A549 (cell line): Measurements from ENCODE around the gene SATB2. TPM values are rescaled to one million over a fixed set of nuclear protein-coding genes. Genes with fewer than 3 reads are reported as not detected.

ENCODE experiments used
- ATAC-seq, 2 experiments: fragments of 200-7000 bp in 1 of 2; fragments of >200 bp in 1 of 2; cut with Nextera tagmentation in 1 of 2; cut with Tn5 transposase in 1 of 2; 3 replicates each; pipeline versions ENCODE4 v1.8.0 to v1.9.1; 2018 to 2020; ENCODE audit warnings: mild to moderate bottlenecking in 1 of 2, moderate library complexity in 1 of 2
- CTCF ChIA-PET: fragments of 300-600 bp; sonication (Branson Sonifier 250); formaldehyde crosslinking; extraction: SDS; loops from one replicate; lab custom pipeline; 2021; ENCODE audit warnings: antibody characterized with exemption, inconsistent platforms; lab: Yijun Ruan, JAX
- POLR2A ChIA-PET: fragments of 350-600 bp; formaldehyde crosslinking; extraction: SDS; loops from one replicate; lab custom pipeline; 2021; ENCODE audit warnings: antibody characterized with exemption, inconsistent platforms; lab: Yijun Ruan, JAX
- DNase-seq, 2 experiments: peaks; one replicate each; pipeline versions ENCODE4 v3.0.0 to v3.0.0-alpha.2; 2011 to 2016; ENCODE audit warnings: low read depth in 1 of 2, low spot score in 1 of 2
- FAIRE-seq: peaks from 2 replicates; lab custom pipeline; 2011; peaks lifted over from hg19 to GRCh38; lab: Jason Lieb, UNC
- H3K27ac ChIP-seq, 2 experiments: fragments of >200 bp; sonication (Bioruptor Twin); formaldehyde crosslinking; 3 replicates each; pipeline ENCODE4 v1.5.1; 2016 to 2017
- H3K4me1 ChIP-seq: fragments of >200 bp; sonication (Bioruptor Twin); formaldehyde crosslinking; 3 replicates; pipeline ENCODE4 v1.6.1; 2016
- H3K4me2 ChIP-seq: fragments of >200 bp; sonication (Bioruptor Twin); formaldehyde crosslinking; 3 replicates; pipeline ENCODE4 v1.6.1; 2016
- H3K4me3 ChIP-seq: fragments of >200 bp; sonication (Bioruptor Twin); formaldehyde crosslinking; 3 replicates; pipeline ENCODE4 v1.5.1; 2016
- H3K9me3 ChIP-seq: fragments of >200 bp; sonication (Bioruptor Twin); formaldehyde crosslinking; 3 replicates; pipeline ENCODE4 v1.6.1; 2016
- BHLHE40 ChIP-seq: IDR thresholded peaks from 2 replicates; pipeline ENCODE4 v1.6.1; 2012; ENCODE audit warnings: low read depth, low read length, inconsistent platforms
- CEBPB ChIP-seq, 2 experiments: fragments of >200 bp in 1 of 2; sonication (Bioruptor Twin) in 1 of 2; formaldehyde crosslinking in 1 of 2; IDR thresholded peaks; 2 replicates each; pipeline ENCODE4 v1.6.1; 2012 to 2016
- CHD4 ChIP-seq: fragments of 200-600 bp; sonication (generic); IDR thresholded peaks from 2 replicates; pipeline ENCODE4 v1.6.1; 2016; ENCODE audit warnings: antibody characterized with exemption, mild to moderate bottlenecking, borderline replicate concordance
- ESRRA ChIP-seq: fragments of 150-350 bp; IDR thresholded peaks from 2 replicates; pipeline ENCODE4 v1.6.1; 2014; ENCODE audit warnings: mild to moderate bottlenecking, low read length, borderline replicate concordance
- FOXS1 ChIP-seq: fragments of 250-450 bp; sonication (Bioruptor Pico); IDR thresholded peaks from 2 replicates; pipeline ENCODE4 v1.5.0; 2020; ENCODE audit warnings: mild to moderate bottlenecking, moderate library complexity
- GATA3 ChIP-seq: IDR thresholded peaks from 2 replicates; pipeline ENCODE4 v1.6.1; 2012; ENCODE audit warnings: borderline replicate concordance
- HOXB13 ChIP-seq: fragments of 250-450 bp; sonication (Bioruptor Pico); IDR thresholded peaks from 2 replicates; pipeline ENCODE4 v1.5.0; 2020; ENCODE audit warnings: low read depth, mild to moderate bottlenecking, moderate library complexity
- JUN ChIP-seq, 2 experiments: fragments of >200 bp; sonication (Bioruptor Twin); formaldehyde crosslinking; IDR thresholded peaks; 2 replicates in 1 of 2; 3 replicates in 1 of 2; pipeline ENCODE4 v1.6.1; 2016 to 2017
- KDM5A ChIP-seq: fragments of 200-600 bp; sonication (generic); IDR thresholded peaks from 2 replicates; pipeline ENCODE4 v1.6.1; 2016; ENCODE audit warnings: antibody characterized with exemption, mild to moderate bottlenecking
- NFE2L2 ChIP-seq: fragments of 150-350 bp; conservative IDR thresholded peaks from 2 replicates; pipeline ENCODE4 v1.6.1; 2014; ENCODE audit warnings: low read length
- NPAS2 ChIP-seq: fragments of 250-450 bp; sonication (Bioruptor Pico); IDR thresholded peaks from 2 replicates; pipeline ENCODE4 v1.8.0; 2022; ENCODE audit warnings: mild to moderate bottlenecking, moderate library complexity, borderline replicate concordance
- POLR2A ChIP-seq: IDR thresholded peaks from 2 replicates; pipeline ENCODE4 v1.6.1; 2012; ENCODE audit warnings: mild to moderate bottlenecking, low read length
- RARB ChIP-seq: fragments of 250-450 bp; sonication (Bioruptor Pico); IDR thresholded peaks from 2 replicates; pipeline ENCODE4 v1.8.0; 2021; ENCODE audit warnings: mild to moderate bottlenecking, moderate library complexity
- RNF2 ChIP-seq: fragments of 200-600 bp; sonication (generic); IDR thresholded peaks from 2 replicates; pipeline ENCODE4 v1.6.1; 2016; ENCODE audit warnings: low read depth, mild to moderate bottlenecking, antibody characterized with exemption, moderate library complexity, borderline replicate concordance
- TP53 ChIP-seq: fragments of 250-450 bp; sonication (Bioruptor Pico); IDR thresholded peaks from 2 replicates; pipeline ENCODE4 v1.5.0; 2021; ENCODE audit warnings: mild to moderate bottlenecking, moderate library complexity
- WGBS: methylation state at CpG from one replicate; pipeline ENCODE4 v1.1.6; 2017; ENCODE audit errors: missing lambda C conversion rate; 5-methylcytosine and 5-hydroxymethylcytosine counted together
- polyA plus RNA-seq, 4 experiments: library from polyadenylated mRNA; depleted of rRNA in 3 of 4; stranded (reverse); fragments of >200 nt; fragmentation: RNase III in 1 of 4; extraction: RNeasy Plus Mini Kit Qiagen cat#74134 plus additional on column Dnase treatment in 1 of 4; gene quantifications; 2 replicates in 3 of 4; 3 replicates in 1 of 4; pipeline ENCODE4 v1.2.3, GENCODE V29; 2011 to 2017
- TF ChIP-seq, protein P1 (sequence below): fragments of 250-450 bp; sonication (Bioruptor Pico); IDR thresholded peaks from 2 replicates; pipeline ENCODE4 v1.5.0; 2020; ENCODE audit warnings: low read depth, mild to moderate bottlenecking, moderate library complexity
- TF ChIP-seq, protein P2 (sequence below): fragments of 250-450 bp; sonication (Bioruptor Pico); IDR thresholded peaks from 2 replicates; pipeline ENCODE4 v1.5.0; 2021; ENCODE audit warnings: mild to moderate bottlenecking, moderate library complexity, borderline replicate concordance
- TF ChIP-seq, protein P3 (sequence below): fragments of 200-600 bp; sonication (generic); IDR thresholded peaks from 2 replicates; pipeline ENCODE4 v1.6.1; 2016; ENCODE audit warnings: antibody characterized with exemption, mild to moderate bottlenecking, moderate library complexity
- TF ChIP-seq, protein P4 (sequence below): fragments of >200 bp; sonication (Bioruptor Twin); formaldehyde crosslinking; IDR thresholded peaks from 2 replicates; pipeline ENCODE4 v1.6.1; 2016
- TF ChIP-seq, protein P5 (sequence below): fragments of >200 bp; sonication (Bioruptor Twin); formaldehyde crosslinking; IDR thresholded peaks from 3 replicates; pipeline ENCODE4 v1.5.1; 2016

SATB2 gene
- polyA plus RNA-seq, 2 of the 4 experiments (the other 2 are of a cell fraction) = 1.9 to 3.4 TPM

DNA sequence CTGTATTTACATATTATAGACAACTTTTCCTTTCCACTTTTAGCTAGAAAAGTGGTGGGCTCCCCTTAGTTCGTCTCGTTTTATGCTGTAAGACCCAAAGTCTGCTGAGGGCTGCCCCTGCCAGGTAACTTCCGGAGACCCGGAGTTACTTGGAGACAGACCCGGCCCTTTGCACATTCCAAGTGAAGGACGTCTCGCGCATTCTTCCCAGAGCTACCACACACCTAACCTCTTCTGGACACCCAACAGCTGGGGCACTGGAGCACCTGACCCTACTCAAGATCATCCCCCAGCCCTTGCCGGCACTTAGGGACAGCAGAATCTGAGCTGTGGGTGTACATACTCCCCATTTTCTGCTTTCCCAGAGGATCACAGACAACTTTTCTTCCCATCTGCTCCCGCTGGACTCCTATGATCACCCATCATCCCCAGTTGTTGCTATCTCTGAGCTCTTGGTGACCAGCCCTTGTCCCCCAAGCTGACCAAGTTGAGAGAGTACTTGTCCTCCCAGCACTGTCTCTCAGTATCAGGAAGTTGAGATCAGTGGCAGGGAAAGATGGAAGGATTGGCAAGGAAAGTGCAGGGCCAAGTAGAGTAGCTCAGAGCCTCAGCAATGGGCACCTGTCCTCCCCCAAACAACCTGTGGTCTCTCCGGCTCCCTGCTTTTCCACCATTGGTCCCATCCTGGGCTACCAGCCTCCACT, 8.4 kb upstream of the SATB2 start (continued):
- TF ChIP-seq, protein P1, sequence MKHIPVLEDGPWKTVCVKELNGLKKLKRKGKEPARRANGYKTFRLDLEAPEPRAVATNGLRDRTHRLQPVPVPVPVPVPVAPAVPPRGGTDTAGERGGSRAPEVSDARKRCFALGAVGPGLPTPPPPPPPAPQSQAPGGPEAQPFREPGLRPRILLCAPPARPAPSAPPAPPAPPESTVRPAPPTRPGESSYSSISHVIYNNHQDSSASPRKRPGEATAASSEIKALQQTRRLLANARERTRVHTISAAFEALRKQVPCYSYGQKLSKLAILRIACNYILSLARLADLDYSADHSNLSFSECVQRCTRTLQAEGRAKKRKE (CRISPR knock-in tag) = no peak
- TF ChIP-seq RNF2 (no peak), CHD4 (no peak), POLR2A (no peak), KDM5A (no peak), HOXB13 (no peak), JUN (IDR thresholded peaks at IDR 0.05) (no peak)
- TF ChIP-seq, protein P2, sequence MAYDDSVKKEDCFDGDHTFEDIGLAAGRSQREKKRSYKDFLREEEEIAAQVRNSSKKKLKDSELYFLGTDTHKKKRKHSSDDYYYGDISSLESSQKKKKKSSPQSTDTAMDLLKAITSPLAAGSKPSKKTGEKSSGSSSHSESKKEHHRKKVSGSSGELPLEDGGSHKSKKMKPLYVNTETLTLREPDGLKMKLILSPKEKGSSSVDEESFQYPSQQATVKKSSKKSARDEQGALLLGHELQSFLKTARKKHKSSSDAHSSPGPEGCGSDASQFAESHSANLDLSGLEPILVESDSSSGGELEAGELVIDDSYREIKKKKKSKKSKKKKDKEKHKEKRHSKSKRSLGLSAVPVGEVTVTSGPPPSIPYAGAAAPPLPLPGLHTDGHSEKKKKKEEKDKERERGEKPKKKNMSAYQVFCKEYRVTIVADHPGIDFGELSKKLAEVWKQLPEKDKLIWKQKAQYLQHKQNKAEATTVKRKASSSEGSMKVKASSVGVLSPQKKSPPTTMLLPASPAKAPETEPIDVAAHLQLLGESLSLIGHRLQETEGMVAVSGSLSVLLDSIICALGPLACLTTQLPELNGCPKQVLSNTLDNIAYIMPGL (CRISPR knock-in tag) = no peak
- TF ChIP-seq, all 56 proteins: peak for 0

DNA sequence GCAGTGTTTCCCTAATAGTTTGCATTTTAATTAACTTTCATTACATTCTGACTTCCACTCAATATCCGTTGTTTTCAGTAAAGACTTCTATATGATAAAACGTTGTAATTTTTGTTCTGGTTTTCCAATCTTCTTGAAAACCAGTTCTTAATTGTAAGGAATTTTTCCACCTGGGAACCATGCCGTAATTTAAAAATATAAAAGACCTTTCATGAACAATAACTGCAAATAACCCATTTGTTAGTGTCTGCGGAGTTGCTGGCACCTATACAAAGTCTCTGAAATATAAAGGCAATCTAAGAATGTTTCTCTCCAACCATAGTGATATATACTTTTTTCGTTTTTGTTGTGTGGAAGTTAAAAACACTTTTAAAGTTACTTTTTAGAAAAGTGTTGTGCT, 7.7 kb upstream of the SATB2 start:
- FAIRE-seq = no peak
- H3K4me2 ChIP-seq = no peak overlapping the region
- DNase-seq = no peak
- TF ChIP-seq, protein P3, sequence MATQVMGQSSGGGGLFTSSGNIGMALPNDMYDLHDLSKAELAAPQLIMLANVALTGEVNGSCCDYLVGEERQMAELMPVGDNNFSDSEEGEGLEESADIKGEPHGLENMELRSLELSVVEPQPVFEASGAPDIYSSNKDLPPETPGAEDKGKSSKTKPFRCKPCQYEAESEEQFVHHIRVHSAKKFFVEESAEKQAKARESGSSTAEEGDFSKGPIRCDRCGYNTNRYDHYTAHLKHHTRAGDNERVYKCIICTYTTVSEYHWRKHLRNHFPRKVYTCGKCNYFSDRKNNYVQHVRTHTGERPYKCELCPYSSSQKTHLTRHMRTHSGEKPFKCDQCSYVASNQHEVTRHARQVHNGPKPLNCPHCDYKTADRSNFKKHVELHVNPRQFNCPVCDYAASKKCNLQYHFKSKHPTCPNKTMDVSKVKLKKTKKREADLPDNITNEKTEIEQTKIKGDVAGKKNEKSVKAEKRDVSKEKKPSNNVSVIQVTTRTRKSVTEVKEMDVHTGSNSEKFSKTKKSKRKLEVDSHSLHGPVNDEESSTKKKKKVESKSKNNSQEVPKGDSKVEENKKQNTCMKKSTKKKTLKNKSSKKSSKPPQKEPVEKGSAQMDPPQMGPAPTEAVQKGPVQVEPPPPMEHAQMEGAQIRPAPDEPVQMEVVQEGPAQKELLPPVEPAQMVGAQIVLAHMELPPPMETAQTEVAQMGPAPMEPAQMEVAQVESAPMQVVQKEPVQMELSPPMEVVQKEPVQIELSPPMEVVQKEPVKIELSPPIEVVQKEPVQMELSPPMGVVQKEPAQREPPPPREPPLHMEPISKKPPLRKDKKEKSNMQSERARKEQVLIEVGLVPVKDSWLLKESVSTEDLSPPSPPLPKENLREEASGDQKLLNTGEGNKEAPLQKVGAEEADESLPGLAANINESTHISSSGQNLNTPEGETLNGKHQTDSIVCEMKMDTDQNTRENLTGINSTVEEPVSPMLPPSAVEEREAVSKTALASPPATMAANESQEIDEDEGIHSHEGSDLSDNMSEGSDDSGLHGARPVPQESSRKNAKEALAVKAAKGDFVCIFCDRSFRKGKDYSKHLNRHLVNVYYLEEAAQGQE = no peak
- TF ChIP-seq TP53 (CRISPR knock-in tag) (no peak), KDM5A (no peak), HOXB13 (no peak), NFE2L2 (no peak), NPAS2 (CRISPR knock-in tag) (no peak), CHD4 (no peak), BHLHE40 (no peak), CEBPB (IDR thresholded peaks at IDR 0.05) (no peak), ESRRA (no peak), GATA3 (no peak), RARB (CRISPR knock-in tag) (no peak), FOXS1 (no peak)
- TF ChIP-seq, protein P4, sequence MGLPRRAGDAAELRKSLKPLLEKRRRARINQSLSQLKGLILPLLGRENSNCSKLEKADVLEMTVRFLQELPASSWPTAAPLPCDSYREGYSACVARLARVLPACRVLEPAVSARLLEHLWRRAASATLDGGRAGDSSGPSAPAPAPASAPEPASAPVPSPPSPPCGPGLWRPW = no peak
- TF ChIP-seq, protein P5, sequence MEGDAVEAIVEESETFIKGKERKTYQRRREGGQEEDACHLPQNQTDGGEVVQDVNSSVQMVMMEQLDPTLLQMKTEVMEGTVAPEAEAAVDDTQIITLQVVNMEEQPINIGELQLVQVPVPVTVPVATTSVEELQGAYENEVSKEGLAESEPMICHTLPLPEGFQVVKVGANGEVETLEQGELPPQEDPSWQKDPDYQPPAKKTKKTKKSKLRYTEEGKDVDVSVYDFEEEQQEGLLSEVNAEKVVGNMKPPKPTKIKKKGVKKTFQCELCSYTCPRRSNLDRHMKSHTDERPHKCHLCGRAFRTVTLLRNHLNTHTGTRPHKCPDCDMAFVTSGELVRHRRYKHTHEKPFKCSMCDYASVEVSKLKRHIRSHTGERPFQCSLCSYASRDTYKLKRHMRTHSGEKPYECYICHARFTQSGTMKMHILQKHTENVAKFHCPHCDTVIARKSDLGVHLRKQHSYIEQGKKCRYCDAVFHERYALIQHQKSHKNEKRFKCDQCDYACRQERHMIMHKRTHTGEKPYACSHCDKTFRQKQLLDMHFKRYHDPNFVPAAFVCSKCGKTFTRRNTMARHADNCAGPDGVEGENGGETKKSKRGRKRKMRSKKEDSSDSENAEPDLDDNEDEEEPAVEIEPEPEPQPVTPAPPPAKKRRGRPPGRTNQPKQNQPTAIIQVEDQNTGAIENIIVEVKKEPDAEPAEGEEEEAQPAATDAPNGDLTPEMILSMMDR = no peak
- WGBS = 49% methylated on average over 5 of the region's 5 CpGs
- no peak overlapping the region for H3K4me3 ChIP-seq
- ChIA-PET POLR2A (no interaction called here), CTCF (interaction anchor here (1.1 to 3.0 kb wide), 4 partner anchors 8 to 1151 kb away, joined by 3 to 10 read pairs (median 4); no protein-coding TSS in a partner anchor)
- no peak for ATAC-seq
- H3K9me3 ChIP-seq = no peaks in the 10 kb centered on the region
- H3K4me1 ChIP-seq = peaks cover 7% of the 10 kb centered on the region; the same call in 2 of the 3 replicates
- H3K27ac ChIP-seq = no peak overlapping the region
